Effector memory CD8-positive, alpha-beta T cell (primary cell): ENCODE measurements around the gene RPS21.
"Not testable (repeated sequence)": the region's sequence is repeated elsewhere in the genome, so short reads cannot be mapped to it uniquely, and the experiment has no call there.

ENCODE experiments used
- ATAC-seq: fragments of 150-1000 bp; cut with Tn5 transposase; replicated peaks from 2 replicates; pipeline ENCODE4 v1.10.0; 2021; ENCODE audit warnings: mild to moderate bottlenecking, moderate library complexity
- DNase-seq, 3 experiments: peaks; one replicate each; pipeline ENCODE4 v3.0.0; 2021
- H3K27ac Mint-ChIP-seq, 2 donors: one replicate each; pipeline ENCODE4 v1.8.0; 2022; ENCODE audit warnings: mild to moderate bottlenecking in 2 of 2, mixed read lengths in 2 of 2, moderate library complexity in 2 of 2
- H3K27me3 Mint-ChIP-seq, 2 donors: one replicate each; pipeline ENCODE4 v1.8.0; 2022; ENCODE audit warnings: mixed read lengths in 2 of 2
- H3K36me3 Mint-ChIP-seq: one replicate; pipeline ENCODE4 v1.8.0; 2022; ENCODE audit warnings: mild to moderate bottlenecking, moderate library complexity, mixed read lengths; ENCODE audit not compliant: insufficient read depth
- H3K4me1 Mint-ChIP-seq, 2 donors: one replicate each; pipeline ENCODE4 v1.8.0; 2022; ENCODE audit warnings: low read depth in 2 of 2, mixed read lengths in 2 of 2
- H3K4me3 Mint-ChIP-seq, 2 donors: one replicate each; pipeline ENCODE4 v1.8.0; 2022; ENCODE audit warnings: mild to moderate bottlenecking in 2 of 2, mixed read lengths in 2 of 2, moderate library complexity in 2 of 2
- H3K9me3 Mint-ChIP-seq, 2 donors: one replicate each; pipeline ENCODE4 v1.8.0; 2022; ENCODE audit warnings: mixed read lengths in 2 of 2

Gene RPS21

GRCh38 chr20:62372042-62372993 is 14.6 kb upstream of the RPS21 start:
- no peaks in the 10 kb centered on the region for H3K9me3 Mint-ChIP-seq
- H3K27ac Mint-ChIP-seq, result no peak overlapping the region
- H3K4me3 Mint-ChIP-seq, result no peak overlapping the region
- DNase-seq (no peak), ATAC-seq (no peak)
- peaks cover 5 to 9% of the 10 kb centered on the region in 2 donors for H3K4me1 Mint-ChIP-seq
- no peaks in the 10 kb centered on the region for H3K36me3 Mint-ChIP-seq
- peaks cover 14 to 30% of the 10 kb centered on the region in 2 donors for H3K27me3 Mint-ChIP-seq

- H3K9me3 Mint-ChIP-seq, H3K27ac Mint-ChIP-seq, H3K36me3 Mint-ChIP-seq, H3K4me1 Mint-ChIP-seq, ATAC-seq, H3K4me3 Mint-ChIP-seq, DNase-seq: not testable (repeated sequence)
- H3K27me3 Mint-ChIP-seq, result peaks cover 14 to 17% of the 10 kb centered on the region in 2 donors
These were observed 13.2 kb upstream of the RPS21 start for GRCh38 chr20:62373631-62374179.

- no peak overlapping the region for H3K27ac Mint-ChIP-seq
- no peaks in the 10 kb centered on the region for H3K9me3 Mint-ChIP-seq
- H3K4me3 Mint-ChIP-seq, result no peak overlapping the region
- peaks cover 9% of the 10 kb centered on the region in 2 donors for H3K27me3 Mint-ChIP-seq
- DNase-seq (no peak), ATAC-seq (no peak)
- peaks cover 0 to 5% of the 10 kb centered on the region in 2 donors for H3K4me1 Mint-ChIP-seq
- H3K36me3 Mint-ChIP-seq, result no peaks in the 10 kb centered on the region
These were observed 12.4 kb upstream of the RPS21 start for GRCh38 chr20:62374331-62375152.

GRCh38 chr20:62376112-62377063 is 10.5 kb upstream of the RPS21 start:
- peaks cover 0 to 5% of the 10 kb centered on the region in 2 donors for H3K4me1 Mint-ChIP-seq
- no peak overlapping the region for H3K4me3 Mint-ChIP-seq
- H3K9me3 Mint-ChIP-seq, result no peaks in the 10 kb centered on the region
- H3K27me3 Mint-ChIP-seq, result peaks cover 7% of the 10 kb centered on the region in 2 donors
- H3K27ac Mint-ChIP-seq, result no peak overlapping the region
- no peak for DNase-seq
- no peak for ATAC-seq
- H3K36me3 Mint-ChIP-seq, result no peaks in the 10 kb centered on the region

GRCh38 chr20:62377064-62377461 is 9.8 kb upstream of the RPS21 start:
- peaks cover 4% of the 10 kb centered on the region for H3K36me3 Mint-ChIP-seq
- no peak overlapping the region for H3K4me3 Mint-ChIP-seq
- H3K27ac Mint-ChIP-seq, result no peak overlapping the region

GRCh38 chr20:62377615-62378178 is 9.2 kb upstream of the RPS21 start:
- Mint-ChIP-seq H3K27ac (no peak overlapping the region), H3K4me3 (no peak overlapping the region), H3K9me3 (peaks cover 0 to 4% of the 10 kb centered on the region in 2 donors), H3K27me3 (peaks cover 6 to 7% of the 10 kb centered on the region in 2 donors), H3K4me1 (peaks cover 2 to 11% of the 10 kb centered on the region in 2 donors), H3K36me3 (peaks cover 5% of the 10 kb centered on the region)
- ATAC-seq, result no peak
- no peak for DNase-seq

More at GRCh38 chr20:62377064-62377461, 9.8 kb upstream of the RPS21 start:
- Mint-ChIP-seq H3K4me1 (peaks cover 0 to 7% of the 10 kb centered on the region in 2 donors), H3K9me3 (peaks cover 0 to 3% of the 10 kb centered on the region in 2 donors), H3K27me3 (peaks cover 7% of the 10 kb centered on the region in 2 donors)
- no peak for DNase-seq
- no peak for ATAC-seq

GRCh38 chr20:62378215-62378614 is 8.7 kb upstream of the RPS21 start:
- peaks cover 5% of the 10 kb centered on the region for H3K36me3 Mint-ChIP-seq
- H3K27me3 Mint-ChIP-seq, result peaks cover under 1 to 7% of the 10 kb centered on the region in 2 donors

GRCh38 chr20:62381202-62381797 is 5.6 kb upstream of the RPS21 start:
- ATAC-seq, result no peak
- H3K36me3 Mint-ChIP-seq, result peaks cover 14% of the 10 kb centered on the region
- H3K9me3 Mint-ChIP-seq, result peaks cover 0 to 4% of the 10 kb centered on the region in 2 donors
- H3K4me1 Mint-ChIP-seq, result peaks cover 22 to 25% of the 10 kb centered on the region in 2 donors
- H3K4me3 Mint-ChIP-seq, result no peak overlapping the region
- no peak for DNase-seq
- no peaks in the 10 kb centered on the region for H3K27me3 Mint-ChIP-seq
- H3K27ac Mint-ChIP-seq, result no peak overlapping the region

More at GRCh38 chr20:62378215-62378614, 8.7 kb upstream of the RPS21 start:
- Mint-ChIP-seq H3K9me3 (peaks cover 0 to 4% of the 10 kb centered on the region in 2 donors), H3K27ac (no peak overlapping the region), H3K4me3 (no peak overlapping the region), H3K4me1 (peaks cover 5 to 13% of the 10 kb centered on the region in 2 donors)
- no peak for ATAC-seq
- DNase-seq, result no peak

GRCh38 chr20:62381842-62382241 is 5.1 kb upstream of the RPS21 start:
- DNase-seq (no peak), ATAC-seq (no peak)
- H3K4me1 Mint-ChIP-seq, result peaks cover 22 to 25% of the 10 kb centered on the region in 2 donors
- no peak overlapping the region for H3K4me3 Mint-ChIP-seq
- H3K9me3 Mint-ChIP-seq, result peaks cover 0 to 4% of the 10 kb centered on the region in 2 donors
- H3K36me3 Mint-ChIP-seq, result peaks cover 18% of the 10 kb centered on the region
- H3K27me3 Mint-ChIP-seq, result no peaks in the 10 kb centered on the region
- no peak overlapping the region for H3K27ac Mint-ChIP-seq

- Mint-ChIP-seq H3K36me3 (peaks cover 25% of the 10 kb centered on the region), H3K27me3 (no peaks in the 10 kb centered on the region), H3K27ac (peak overlapping the region; percentile 1 to 28), H3K4me3 (no peak overlapping the region), H3K4me1 (peaks cover 26 to 29% of the 10 kb centered on the region in 2 donors), H3K9me3 (peaks cover 0 to 4% of the 10 kb centered on the region in 2 donors)
- ATAC-seq (peak; percentile 54), DNase-seq (peak; percentile 72 to 73 (median 73))
These were observed 4.4 kb upstream of the RPS21 start for GRCh38 chr20:62382306-62383198.

GRCh38 chr20:62387219-62387913 is 463 bp downstream of the RPS21 start:
- H3K4me3 Mint-ChIP-seq, result peak overlapping the region; percentile 88 to 93

More at GRCh38 chr20:62387219-62387913, 463 bp downstream of the RPS21 start:
- Mint-ChIP-seq H3K9me3 (no peaks in the 10 kb centered on the region), H3K36me3 (peaks cover 43% of the 10 kb centered on the region), H3K27ac (peak overlapping the region; percentile 95 to 96), H3K4me1 (peaks cover 38% of the 10 kb centered on the region in 2 donors), H3K27me3 (no peaks in the 10 kb centered on the region)
- ATAC-seq, result peak; percentile 57
- peak in 1 of 3 experiments; percentile 43 for DNase-seq
